HCT116 (cell line): Measurements from ENCODE around the gene AQP12B. TPM values are rescaled to one million over a fixed set of nuclear protein-coding genes. Genes with fewer than 3 reads are reported as not detected.

ENCODE experiments used
- ATAC-seq: fragments of 200-7000 bp; cut with Tn5 transposase; 2 replicates; pipeline ENCODE4 v1.9.1; 2020; ENCODE audit warnings: mild to moderate bottlenecking, moderate library complexity
- BruUV-seq: library from RNA; stranded (reverse); fragments of 400-500 nt; replicated peaks from 2 replicates; lab custom pipeline; 2021; lab: Mats Ljungman, UMichigan
- CTCF ChIA-PET: fragments of 300-600 bp; sonication (Branson Sonifier 250); formaldehyde crosslinking; loops from one replicate; lab custom pipeline; 2021; ENCODE audit warnings: antibody characterized with exemption; lab: Charles Lee
- POLR2A ChIA-PET: fragments of 300-600, 350-600 bp; sonication (Branson Sonifier 250); formaldehyde crosslinking; loops from one replicate; lab custom pipeline; 2021; ENCODE audit warnings: antibody characterized with exemption; lab: Charles Lee
- RAD21 ChIA-PET, 2 experiments: fragments of 300-600 bp; sonication (Branson Sonifier 250); formaldehyde crosslinking; loops; one replicate each; lab custom pipeline; 2023; ENCODE audit warnings: low total read pairs in 2 of 2; ENCODE audit not compliant: uncharacterized antibody in 2 of 2, unreplicated experiment in 2 of 2, low non-redundant PET in 1 of 2; lab: Charles Lee
- DNase-seq: peaks from one replicate; pipeline ENCODE4 v3.0.0-alpha.2; 2010; ENCODE audit warnings: low read depth, low spot score
- H2AFZ ChIP-seq: fragments of 200-600 bp; shearing (Covaris generic), sonication (generic); 2 replicates; pipeline ENCODE4 v1.6.1; 2017; ENCODE audit warnings: low read depth, mixed run types, mixed read lengths, antibody characterized with exemption, low read length; ENCODE audit not compliant: poor library complexity, severe bottlenecking
- H3K27ac ChIP-seq: 2 replicates; pipeline ENCODE4 v1.5.1; 2012; ENCODE audit warnings: low read depth, low read length
- H3K27me3 ChIP-seq: fragments of 200-600 bp; sonication (generic); 2 replicates; pipeline ENCODE4 v1.6.1; 2016; ENCODE audit warnings: mixed run types, low read length, mixed read lengths; ENCODE audit not compliant: insufficient read depth
- H3K36me3 ChIP-seq, 2 experiments: fragments of 200-500 bp in 1 of 2; fragments of 200-600 bp in 1 of 2; sonication (Bioruptor generic) in 1 of 2; sonication (generic) in 1 of 2; 2 replicates each; pipeline versions ENCODE4 v1.5.1 to v1.6.1; 2014 to 2016; ENCODE audit warnings: low read length in 2 of 2, inconsistent platforms in 1 of 2, mixed read lengths in 1 of 2, mixed run types in 1 of 2; ENCODE audit not compliant: insufficient read depth in 2 of 2, control insufficient read depth in 1 of 2
- H3K4me1 ChIP-seq, 2 experiments: fragments of 200-600 bp in 1 of 2; sonication (generic) in 1 of 2; 2 replicates each; pipeline versions ENCODE4 v1.5.1 to v1.6.1; 2012 to 2017; ENCODE audit warnings: low read length in 2 of 2, inconsistent platforms in 1 of 2, mild to moderate bottlenecking in 1 of 2, mixed read lengths in 1 of 2, mixed run types in 1 of 2, moderate library complexity in 1 of 2; ENCODE audit not compliant: insufficient read depth in 2 of 2, control insufficient read depth in 1 of 2
- H3K4me2 ChIP-seq: fragments of 200-600 bp; sonication (generic); 2 replicates; pipeline ENCODE4 v1.6.1; 2017; ENCODE audit warnings: mixed run types, low read length, mixed read lengths
- H3K4me3 ChIP-seq, 2 experiments: fragments of 200-600 bp in 1 of 2; sonication (generic) in 1 of 2; replicated peaks in 1 of 2; 2 replicates each; pipeline ENCODE4 v1.5.1; 2011 to 2016; ENCODE audit warnings: low read length in 2 of 2, control low read depth in 1 of 2, low read depth in 1 of 2, mild to moderate bottlenecking in 1 of 2, mixed read lengths in 1 of 2, mixed run types in 1 of 2
- H3K79me2 ChIP-seq: fragments of 200-600 bp; sonication (generic); 2 replicates; pipeline ENCODE4 v1.6.1; 2017; ENCODE audit warnings: mild to moderate bottlenecking, mixed run types, low read length, moderate library complexity, mixed read lengths; ENCODE audit not compliant: insufficient read depth
- H3K9ac ChIP-seq: fragments of 200-600 bp; sonication (generic); 2 replicates; pipeline ENCODE4 v1.6.1; 2016; ENCODE audit warnings: low read length, mixed read lengths
- H3K9me2 ChIP-seq: fragments of 200-600 bp; sonication (generic), shearing (Covaris generic); 2 replicates; pipeline ENCODE4 v1.6.1; 2017; ENCODE audit warnings: mixed run types, mild to moderate bottlenecking, moderate library complexity; ENCODE audit not compliant: insufficient read depth
- H3K9me3 ChIP-seq, 2 experiments: fragments of 200-500 bp in 1 of 2; fragments of 200-600 bp in 1 of 2; sonication (Bioruptor generic) in 1 of 2; sonication (generic) in 1 of 2; 2 replicates each; pipeline ENCODE4 v1.6.1; 2014 to 2017; ENCODE audit warnings: low read length in 2 of 2, mixed read lengths in 2 of 2, inconsistent platforms in 1 of 2, low read depth in 1 of 2, mild to moderate bottlenecking in 1 of 2, mixed run types in 1 of 2, moderate library complexity in 1 of 2; ENCODE audit not compliant: control insufficient read depth in 1 of 2, insufficient read depth in 1 of 2
- H4K20me1 ChIP-seq: fragments of 200-600 bp; sonication (generic), shearing (Covaris generic); 2 replicates; pipeline ENCODE4 v1.6.1; 2017; ENCODE audit warnings: mixed run types, mild to moderate bottlenecking, moderate library complexity; ENCODE audit not compliant: insufficient read depth
- ATF3 ChIP-seq: IDR thresholded peaks from 2 replicates; pipeline ENCODE4 v1.6.1; 2012
- CBX3 ChIP-seq: IDR thresholded peaks from 2 replicates; pipeline ENCODE4 v1.6.1; 2012; ENCODE audit warnings: low read depth
- CTCF ChIP-seq, 3 experiments: fragments of 200-600 bp in 1 of 3; sonication (generic) in 1 of 3; IDR thresholded peaks in 2 of 3; conservative IDR thresholded peaks in 1 of 3; 2 replicates each; pipeline ENCODE4 v1.5.1; 2012 to 2017; ENCODE audit warnings: low read depth in 2 of 3, low read length in 2 of 3, antibody characterized with exemption in 1 of 3, borderline replicate concordance in 1 of 3, control low read depth in 1 of 3, mild to moderate bottlenecking in 1 of 3, mixed read lengths in 1 of 3, mixed run types in 1 of 3, moderate library complexity in 1 of 3; ENCODE audit not compliant: insufficient read depth in 1 of 3
- EGR1 ChIP-seq: IDR thresholded peaks from 2 replicates; pipeline ENCODE4 v1.6.1; 2012; ENCODE audit warnings: low read depth
- ELF1 ChIP-seq: IDR thresholded peaks from 2 replicates; pipeline ENCODE4 v1.6.1; 2012; ENCODE audit warnings: low read depth, borderline replicate concordance
- EZH2phosphoT487 ChIP-seq: fragments of 200-600 bp; IDR thresholded peaks from 2 replicates; pipeline ENCODE4 v1.6.1; 2018; ENCODE audit warnings: antibody characterized with exemption, borderline replicate concordance
- FOSL1 ChIP-seq: IDR thresholded peaks from 2 replicates; pipeline ENCODE4 v1.6.1; 2012; ENCODE audit warnings: low read depth
- JUND ChIP-seq: IDR thresholded peaks from 2 replicates; pipeline ENCODE4 v1.6.1; 2012
- POLR2A ChIP-seq: IDR thresholded peaks from 2 replicates; pipeline ENCODE4 v1.7.0; 2011; ENCODE audit warnings: borderline replicate concordance; ENCODE audit not compliant: insufficient read depth, insufficient read length; ENCODE audit errors: extremely low read depth
- POLR2AphosphoS5 ChIP-seq: IDR thresholded peaks from 2 replicates; pipeline ENCODE4 v1.6.1; 2011; ENCODE audit warnings: mild to moderate bottlenecking, low read depth, low read length, moderate library complexity
- SIN3A ChIP-seq: IDR thresholded peaks from 2 replicates; pipeline ENCODE4 v1.6.1; 2012; ENCODE audit warnings: low read depth
- SP1 ChIP-seq: IDR thresholded peaks from 2 replicates; pipeline ENCODE4 v1.6.1; 2012; ENCODE audit warnings: low read depth
- SRF ChIP-seq: IDR thresholded peaks from 2 replicates; pipeline ENCODE4 v1.6.1; 2012; ENCODE audit warnings: low read depth
- TCF7L2 ChIP-seq: IDR thresholded peaks from 2 replicates; pipeline ENCODE4 v1.7.0; 2011; ENCODE audit warnings: borderline replicate concordance, inconsistent platforms; ENCODE audit not compliant: insufficient read depth, insufficient read length; ENCODE audit errors: extremely low read depth
- ZNF274 ChIP-seq: fragments of 200-500 bp; sonication (Bioruptor generic); IDR thresholded peaks from 2 replicates; pipeline ENCODE4 v1.6.1; 2014; ENCODE audit warnings: mild to moderate bottlenecking, low read depth, low read length, inconsistent platforms
- intact Hi-C: fragments of 100-400 bp; cut with micrococcal nuclease; formaldehyde crosslinking; loops from 2 replicates; pipeline ENCODE4 v1.10.0; 2022
- total RNA-seq: library from RNA; stranded (reverse); gene quantifications from one replicate; pipeline ENCODE4 v1.2.1, GENCODE V29; 2021; ENCODE audit not compliant: unreplicated experiment
- TF ChIP-seq, protein P1 (sequence below): IDR thresholded peaks from 2 replicates; pipeline ENCODE4 v1.6.1; 2012

The AQP12B gene
- total RNA-seq, 1 experiment from 2014 or later: not detected

- BruUV-seq: no TSS peak
- Histone ChIP-seq H3K79me2 (no peaks in the 10 kb centered on the region), H3K27ac (no peak overlapping the region), H3K36me3 (no peaks in the 10 kb centered on the region), H3K9me3 (peaks cover 5 to 6% of the 10 kb centered on the region in 2 experiments; a peak in 2 of 4 replicates), H4K20me1 (no peaks in the 10 kb centered on the region), H3K9me2 (no peaks in the 10 kb centered on the region), H3K4me2 (no peak overlapping the region), H3K9ac (no peak overlapping the region), H3K4me1 (no peaks in the 10 kb centered on the region), H2AFZ (no peak overlapping the region), H3K4me3 (no peak overlapping the region), H3K27me3 (peaks cover 10% of the 10 kb centered on the region; the same call in 1 of the 2 replicates)
- DNase-seq (no peak), ATAC-seq (no peak)
- TF ChIP-seq SP1: no peak
- TF ChIP-seq TCF7L2: no peak
- TF ChIP-seq ZNF274: no peak
- TF ChIP-seq EZH2phosphoT487: no peak
- no peak for TF ChIP-seq EGR1
- TF ChIP-seq SIN3A: no peak
- CTCF ChIA-PET: no interaction called here
- POLR2A ChIA-PET: no interaction called here
- RAD21 ChIA-PET: no interaction called here
- intact Hi-C loops: no loop called here
Observed at GRCh38 chr2:240637116-240637900, 45.4 kb downstream of the AQP12B start.

DNA sequence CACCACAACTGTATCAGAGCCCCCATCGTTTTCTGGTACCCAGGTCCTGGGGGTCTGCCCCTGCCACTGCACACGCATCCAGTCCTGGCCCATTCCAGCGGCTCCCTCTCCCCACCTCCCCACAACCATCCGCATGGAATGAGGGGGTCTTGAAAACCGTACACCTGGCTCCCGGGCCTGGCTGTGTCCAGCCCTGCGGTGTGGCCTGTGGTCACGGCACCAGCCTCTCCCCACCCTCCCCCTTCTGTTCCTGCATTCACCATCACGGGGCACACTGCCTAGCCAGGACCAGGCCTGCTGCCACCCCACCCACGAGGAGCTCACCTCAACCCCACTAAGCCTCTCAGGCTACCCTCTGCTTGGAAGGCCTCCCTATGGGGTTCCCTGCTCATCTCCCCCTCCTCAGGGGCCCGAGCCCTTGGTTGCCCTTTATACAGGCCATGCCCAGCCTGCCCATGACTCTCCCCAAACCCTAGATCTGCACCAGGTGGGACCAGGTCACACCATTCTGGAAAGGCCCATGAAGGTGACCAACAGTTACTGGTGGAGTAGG, 46.0 kb downstream of the AQP12B start:
- DNase-seq (no peak), ATAC-seq (no peak)
- H3K4me3 ChIP-seq: no peak overlapping the region
- H3K36me3 ChIP-seq: no peaks in the 10 kb centered on the region
- H4K20me1 ChIP-seq: no peaks in the 10 kb centered on the region
- no peak overlapping the region for H3K4me2 ChIP-seq
- no peaks in the 10 kb centered on the region for H3K79me2 ChIP-seq
- H3K27ac ChIP-seq: no peak overlapping the region
- no peak overlapping the region for H3K9ac ChIP-seq
- no peaks in the 10 kb centered on the region for H3K4me1 ChIP-seq
- H3K9me2 ChIP-seq: no peaks in the 10 kb centered on the region
- no peak overlapping the region for H2AFZ ChIP-seq
- no TSS peak for BruUV-seq
- intact Hi-C loops: no loop called here
- ChIA-PET CTCF (no interaction called here), POLR2A (no interaction called here), RAD21 (no interaction called here)
- no peak for TF ChIP-seq ELF1
- no peak for TF ChIP-seq POLR2A
- no peak for TF ChIP-seq FOSL1
- TF ChIP-seq, protein P1, sequence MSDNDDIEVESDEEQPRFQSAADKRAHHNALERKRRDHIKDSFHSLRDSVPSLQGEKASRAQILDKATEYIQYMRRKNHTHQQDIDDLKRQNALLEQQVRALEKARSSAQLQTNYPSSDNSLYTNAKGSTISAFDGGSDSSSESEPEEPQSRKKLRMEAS: no peak
- TF ChIP-seq CTCF (IDR thresholded peaks at IDR 0.05 in 2 of 3, conservative IDR thresholded peaks at IDR 0.05 in 1 of 3; ENCODE audit: borderline replicate concordance in 1 of 3, insufficient read depth in 1 of 3, low read depth in 2 of 3, low read length in 2 of 3): no peak
- TF ChIP-seq SP1: no peak
- TF ChIP-seq JUND: no peak
- no peak for TF ChIP-seq ZNF274
- no peak for TF ChIP-seq POLR2AphosphoS5
- no peak for TF ChIP-seq CBX3
- TF ChIP-seq SRF: no peak
- no peak for TF ChIP-seq ATF3
- peaks cover 5 to 6% of the 10 kb centered on the region in 2 experiments; a peak in 2 of 4 replicates for H3K9me3 ChIP-seq
- H3K27me3 ChIP-seq: peaks cover 10% of the 10 kb centered on the region; the same call in 1 of the 2 replicates
